ENCODE measurements around the gene VPS26A. TPM values are rescaled to one million over a fixed set of nuclear protein-coding genes. Genes with fewer than 3 reads are reported as not detected.

The VPS26A gene
- 10 to 100 TPM; 25.5 to 33.1 TPM for polyA plus RNA-seq

DNA sequence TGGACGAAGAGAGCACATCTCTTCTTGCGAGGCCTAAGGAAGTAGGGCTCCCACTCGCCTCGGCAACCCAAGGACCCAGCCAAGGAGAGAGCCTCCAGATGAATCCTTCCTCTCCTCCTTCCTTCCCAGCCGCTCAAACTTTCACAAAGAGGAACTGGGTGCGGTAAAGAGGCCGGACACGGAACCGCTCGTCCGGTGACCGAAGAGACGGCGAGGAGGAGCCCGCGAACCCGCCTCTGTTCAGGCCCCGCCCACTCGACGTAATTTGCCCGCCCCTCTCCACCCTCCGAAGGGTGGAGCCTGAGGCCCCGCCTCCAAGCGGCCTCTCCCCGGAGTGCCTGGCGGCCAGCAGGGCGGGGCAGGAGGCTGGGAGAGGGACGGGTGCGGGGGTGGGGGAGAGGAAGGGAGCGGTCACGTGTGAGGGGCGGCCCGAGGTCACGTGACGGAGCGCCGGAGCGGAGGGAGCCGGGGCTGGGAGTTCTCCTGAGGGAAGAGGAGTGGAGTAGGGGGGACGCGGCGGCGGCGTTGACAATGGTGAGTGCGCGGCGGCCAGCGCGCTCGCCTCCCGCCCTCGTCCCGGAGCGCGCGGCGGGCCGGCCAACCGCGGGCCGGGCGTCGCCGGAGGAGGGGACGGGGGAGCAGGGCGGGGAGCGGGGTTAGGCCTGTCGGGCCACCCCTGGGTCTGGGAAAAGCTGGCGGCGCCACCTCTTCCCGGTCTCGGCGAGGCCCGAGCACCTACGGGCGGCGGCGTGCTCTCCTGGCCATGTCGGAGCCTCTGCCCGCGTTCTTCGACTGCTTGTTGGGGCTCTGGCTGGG is at the start of gene VPS26A:
VPS26A (plus strand) TSS at position 432 of the 816 bp plus-strand sequence; CDS start at position 532, 100 bp downstream.
- no peaks in the 10 kb centered on the region for H3K4me1 ChIP-seq (ENCODE audit: control insufficient read depth in 2 of 2, insufficient read depth in 2 of 2, low read length in 1 of 2)
- no peaks in the 10 kb centered on the region for H3K27me3 ChIP-seq (ENCODE audit: control insufficient read depth in 1 of 2, insufficient read depth in 2 of 2, low read length in 2 of 2)
- no peaks in the 10 kb centered on the region for H3K9me3 ChIP-seq (ENCODE audit: control insufficient read depth in 2 of 2, insufficient read depth in 1 of 2, low read depth in 1 of 2, low read length in 1 of 2)
- 0 to 1% methylated on average over 60 to 82 of the region's 82 CpGs for WGBS, 2 donors
- H3K4me3 ChIP-seq (ENCODE audit: low read depth in 1 of 2, low read length in 2 of 2) = peak within 1 kb of the TSS; percentile 79 to 80
- H3K27ac ChIP-seq (ENCODE audit: low read depth in 2 of 2, low read length in 1 of 2) = peak within 1 kb of the TSS; percentile 98 to 100
- no peaks in the 10 kb centered on the region for H3K36me3 ChIP-seq (ENCODE audit: control insufficient read depth in 2 of 2, insufficient read depth in 2 of 2, low read length in 1 of 2)

- 92 to 93% methylated on average over 4 of the region's 4 CpGs for WGBS, 2 donors
- no peaks in the 10 kb centered on the region for H3K27me3 ChIP-seq (ENCODE audit: control insufficient read depth in 1 of 2, insufficient read depth in 2 of 2, low read length in 2 of 2)
- no peak overlapping the region for H3K4me3 ChIP-seq (ENCODE audit: low read depth in 1 of 2, low read length in 2 of 2)
These were observed 49.4 kb upstream of the VPS26A start for GRCh38 chr10:69074532-69074931.

GRCh38 chr10:69075431-69075830 is 48.5 kb upstream of the VPS26A start:
- 80 to 82% methylated on average over 4 of the region's 4 CpGs for WGBS, 2 donors
- Histone ChIP-seq H3K4me3 (ENCODE audit: low read depth in 1 of 2, low read length in 2 of 2) (no peak overlapping the region), H3K4me1 (ENCODE audit: control insufficient read depth in 2 of 2, insufficient read depth in 2 of 2, low read length in 1 of 2) (no peaks in the 10 kb centered on the region), H3K27ac (ENCODE audit: low read depth in 2 of 2, low read length in 1 of 2) (no peak overlapping the region), H3K9me3 (ENCODE audit: control insufficient read depth in 2 of 2, insufficient read depth in 1 of 2, low read depth in 1 of 2, low read length in 1 of 2) (no peaks in the 10 kb centered on the region), H3K36me3 (ENCODE audit: control insufficient read depth in 2 of 2, insufficient read depth in 2 of 2, low read length in 1 of 2) (no peaks in the 10 kb centered on the region), H3K27me3 (ENCODE audit: control insufficient read depth in 1 of 2, insufficient read depth in 2 of 2, low read length in 2 of 2) (no peaks in the 10 kb centered on the region)

More at GRCh38 chr10:69074532-69074931, 49.4 kb upstream of the VPS26A start:
- Histone ChIP-seq H3K9me3 (ENCODE audit: control insufficient read depth in 2 of 2, insufficient read depth in 1 of 2, low read depth in 1 of 2, low read length in 1 of 2) (no peaks in the 10 kb centered on the region), H3K4me1 (ENCODE audit: control insufficient read depth in 2 of 2, insufficient read depth in 2 of 2, low read length in 1 of 2) (no peaks in the 10 kb centered on the region), H3K36me3 (ENCODE audit: control insufficient read depth in 2 of 2, insufficient read depth in 2 of 2, low read length in 1 of 2) (no peaks in the 10 kb centered on the region), H3K27ac (ENCODE audit: low read depth in 2 of 2, low read length in 1 of 2) (no peak overlapping the region)

- Histone ChIP-seq H3K27ac (ENCODE audit: low read depth in 2 of 2, low read length in 1 of 2) (no peak overlapping the region), H3K4me1 (ENCODE audit: control insufficient read depth in 2 of 2, insufficient read depth in 2 of 2, low read length in 1 of 2) (no peaks in the 10 kb centered on the region), H3K9me3 (ENCODE audit: control insufficient read depth in 2 of 2, insufficient read depth in 1 of 2, low read depth in 1 of 2, low read length in 1 of 2) (no peaks in the 10 kb centered on the region), H3K4me3 (ENCODE audit: low read depth in 1 of 2, low read length in 2 of 2) (no peak overlapping the region), H3K27me3 (ENCODE audit: control insufficient read depth in 1 of 2, insufficient read depth in 2 of 2, low read length in 2 of 2) (no peaks in the 10 kb centered on the region), H3K36me3 (ENCODE audit: control insufficient read depth in 2 of 2, insufficient read depth in 2 of 2, low read length in 1 of 2) (no peaks in the 10 kb centered on the region)
- 58 to 74% methylated on average over 2 of the region's 2 CpGs for WGBS, 2 donors
These were observed 45.7 kb upstream of the VPS26A start for GRCh38 chr10:69078311-69078710.

GRCh38 chr10:69080226-69080625 is 43.8 kb upstream of the VPS26A start:
- Histone ChIP-seq H3K27ac (ENCODE audit: low read depth in 2 of 2, low read length in 1 of 2) (no peak overlapping the region), H3K4me1 (ENCODE audit: control insufficient read depth in 2 of 2, insufficient read depth in 2 of 2, low read length in 1 of 2) (no peaks in the 10 kb centered on the region), H3K9me3 (ENCODE audit: control insufficient read depth in 2 of 2, insufficient read depth in 1 of 2, low read depth in 1 of 2, low read length in 1 of 2) (no peaks in the 10 kb centered on the region), H3K4me3 (ENCODE audit: low read depth in 1 of 2, low read length in 2 of 2) (no peak overlapping the region), H3K27me3 (ENCODE audit: control insufficient read depth in 1 of 2, insufficient read depth in 2 of 2, low read length in 2 of 2) (no peaks in the 10 kb centered on the region), H3K36me3 (ENCODE audit: control insufficient read depth in 2 of 2, insufficient read depth in 2 of 2, low read length in 1 of 2) (no peaks in the 10 kb centered on the region)
- 75 to 76% methylated on average over 4 of the region's 4 CpGs for WGBS, 2 donors

- H3K4me3 ChIP-seq (ENCODE audit: low read depth in 1 of 2, low read length in 2 of 2) = peak overlapping the region in 1 of 2 donors; percentile 12
- H3K36me3 ChIP-seq (ENCODE audit: control insufficient read depth in 2 of 2, insufficient read depth in 2 of 2, low read length in 1 of 2) = no peaks in the 10 kb centered on the region
- peak overlapping the region in 1 of 2 donors; percentile 59 for H3K27ac ChIP-seq (ENCODE audit: low read depth in 2 of 2, low read length in 1 of 2)
- no peaks in the 10 kb centered on the region for H3K4me1 ChIP-seq (ENCODE audit: control insufficient read depth in 2 of 2, insufficient read depth in 2 of 2, low read length in 1 of 2)
- no peaks in the 10 kb centered on the region for H3K27me3 ChIP-seq (ENCODE audit: control insufficient read depth in 1 of 2, insufficient read depth in 2 of 2, low read length in 2 of 2)
- H3K9me3 ChIP-seq (ENCODE audit: control insufficient read depth in 2 of 2, insufficient read depth in 1 of 2, low read depth in 1 of 2, low read length in 1 of 2) = no peaks in the 10 kb centered on the region
- 44% methylated on average over 9 of the region's 9 CpGs for WGBS, 2 donors
These were observed 37.9 kb upstream of the VPS26A start for GRCh38 chr10:69086001-69086509.

DNA sequence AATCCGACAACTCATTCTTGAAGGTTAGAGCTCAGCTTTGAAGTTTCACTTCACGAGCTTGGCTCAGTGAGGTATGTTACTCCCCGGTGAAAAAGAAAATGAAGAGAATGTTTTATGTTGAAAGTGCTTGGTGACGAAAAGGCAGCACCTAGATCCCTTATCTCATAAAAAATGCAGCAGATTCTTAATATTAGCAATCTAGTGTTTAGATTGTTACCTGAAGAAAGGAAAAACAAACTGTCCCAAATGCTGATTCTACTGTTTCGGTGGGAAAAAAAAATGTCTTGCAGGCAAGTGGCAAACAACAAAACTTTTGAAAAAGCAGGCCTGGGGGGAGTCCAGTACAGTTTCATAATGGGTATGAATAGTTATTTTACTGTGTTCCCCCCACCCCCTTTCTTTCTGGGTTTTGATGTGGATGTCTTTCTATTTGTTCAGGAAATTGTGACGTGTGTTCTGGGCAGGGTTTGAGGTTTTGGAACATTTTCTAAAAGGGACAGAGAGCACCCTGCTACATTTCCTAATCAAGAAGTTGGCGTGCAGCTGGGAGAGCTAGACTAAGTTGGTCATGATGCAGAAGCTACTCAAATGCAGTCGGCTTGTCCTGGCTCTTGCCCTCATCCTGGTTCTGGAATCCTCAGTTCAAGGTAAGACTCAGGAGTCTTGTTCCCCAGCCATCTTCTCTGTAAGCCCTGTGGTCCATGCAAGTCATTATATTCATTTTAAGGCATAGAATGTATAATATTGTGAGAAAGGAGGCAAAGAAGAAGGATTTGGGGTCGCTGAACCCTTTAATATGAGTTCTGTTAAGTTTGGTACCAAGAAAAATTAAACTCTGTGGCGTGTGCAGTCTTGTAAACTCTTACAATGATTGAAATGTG is 36.1 kb upstream of the VPS26A start, which contains the start of gene SRGN:
SRGN (plus strand) TSS at position 514 of the 881 bp plus-strand sequence; CDS start at position 569, 55 bp downstream.
- H3K4me3 ChIP-seq (ENCODE audit: low read depth in 1 of 2, low read length in 2 of 2) = peak within 1 kb of the TSS; percentile 37 to 51
- 46 to 49% methylated on average over 10 of the region's 10 CpGs for WGBS, 2 donors
- no peaks in the 10 kb centered on the region for H3K4me1 ChIP-seq (ENCODE audit: control insufficient read depth in 2 of 2, insufficient read depth in 2 of 2, low read length in 1 of 2)
- no peaks in the 10 kb centered on the region for H3K27me3 ChIP-seq (ENCODE audit: control insufficient read depth in 1 of 2, insufficient read depth in 2 of 2, low read length in 2 of 2)
- no peaks in the 10 kb centered on the region for H3K9me3 ChIP-seq (ENCODE audit: control insufficient read depth in 2 of 2, insufficient read depth in 1 of 2, low read depth in 1 of 2, low read length in 1 of 2)
- no peaks in the 10 kb centered on the region for H3K36me3 ChIP-seq (ENCODE audit: control insufficient read depth in 2 of 2, insufficient read depth in 2 of 2, low read length in 1 of 2)
- peak within 1 kb of the TSS; percentile 78 to 87 for H3K27ac ChIP-seq (ENCODE audit: low read depth in 2 of 2, low read length in 1 of 2)

- Histone ChIP-seq H3K4me1 (ENCODE audit: control insufficient read depth in 2 of 2, insufficient read depth in 2 of 2, low read length in 1 of 2) (no peaks in the 10 kb centered on the region), H3K9me3 (ENCODE audit: control insufficient read depth in 2 of 2, insufficient read depth in 1 of 2, low read depth in 1 of 2, low read length in 1 of 2) (no peaks in the 10 kb centered on the region), H3K36me3 (ENCODE audit: control insufficient read depth in 2 of 2, insufficient read depth in 2 of 2, low read length in 1 of 2) (no peaks in the 10 kb centered on the region), H3K4me3 (ENCODE audit: low read depth in 1 of 2, low read length in 2 of 2) (peak overlapping the region; percentile 26 to 37), H3K27ac (ENCODE audit: low read depth in 2 of 2, low read length in 1 of 2) (peak overlapping the region; percentile 78 to 87), H3K27me3 (ENCODE audit: control insufficient read depth in 1 of 2, insufficient read depth in 2 of 2, low read length in 2 of 2) (no peaks in the 10 kb centered on the region)
- 59 to 70% methylated on average over 3 of the region's 3 CpGs for WGBS, 2 donors
These were observed 35.6 kb upstream of the VPS26A start for GRCh38 chr10:69088471-69088769.

DNA sequence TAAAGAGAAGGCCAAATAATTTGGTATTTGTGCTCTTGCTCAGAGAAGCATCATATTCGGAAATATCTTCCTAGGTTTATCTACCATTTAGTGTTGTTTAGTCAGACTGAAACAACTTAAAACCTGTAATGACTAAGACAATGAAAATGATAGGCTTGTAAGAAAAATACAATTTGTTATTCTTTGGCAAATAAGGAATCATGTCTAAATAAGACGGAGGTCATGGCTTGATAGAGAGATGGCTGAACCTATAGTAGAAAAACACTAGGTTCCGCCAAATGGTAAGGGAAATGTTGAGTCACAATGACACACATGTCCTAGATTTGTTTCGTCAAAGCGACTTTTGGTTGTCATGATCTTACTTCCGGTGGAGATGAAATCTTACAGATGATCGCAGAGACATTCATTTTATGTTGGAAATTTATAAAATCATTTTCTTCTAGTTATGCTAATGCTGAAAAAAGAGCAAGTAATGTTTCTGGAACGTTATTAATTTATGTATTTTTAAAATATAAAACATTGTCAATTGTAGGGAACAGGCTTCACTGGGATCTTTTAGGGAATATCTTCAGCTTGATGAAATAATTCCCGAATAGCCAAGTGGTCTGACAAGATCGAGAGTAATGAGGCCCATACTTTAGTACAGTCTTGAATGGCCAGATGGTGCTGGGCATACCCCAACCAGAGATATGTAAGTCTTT is 35.0 kb upstream of the VPS26A start:
- peak overlapping the region; percentile 53 to 57 for H3K27ac ChIP-seq (ENCODE audit: low read depth in 2 of 2, low read length in 1 of 2)
- no peaks in the 10 kb centered on the region for H3K36me3 ChIP-seq (ENCODE audit: control insufficient read depth in 2 of 2, insufficient read depth in 2 of 2, low read length in 1 of 2)
- peak overlapping the region in 1 of 2 donors; percentile 37 for H3K4me3 ChIP-seq (ENCODE audit: low read depth in 1 of 2, low read length in 2 of 2)
- no peaks in the 10 kb centered on the region for H3K9me3 ChIP-seq (ENCODE audit: control insufficient read depth in 2 of 2, insufficient read depth in 1 of 2, low read depth in 1 of 2, low read length in 1 of 2)
- H3K27me3 ChIP-seq (ENCODE audit: control insufficient read depth in 1 of 2, insufficient read depth in 2 of 2, low read length in 2 of 2) = no peaks in the 10 kb centered on the region
- 69 to 74% methylated on average over 10 of the region's 10 CpGs for WGBS, 2 donors
- H3K4me1 ChIP-seq (ENCODE audit: control insufficient read depth in 2 of 2, insufficient read depth in 2 of 2, low read length in 1 of 2) = no peaks in the 10 kb centered on the region
